OCI-LY7 (cell line): ENCODE results near the gene FBXO31.

ENCODE experiments used
- CTCF ChIP-seq: fragments of 200-600 bp; sonication (generic); conservative IDR thresholded peaks from 2 replicates; pipeline ENCODE4 v1.5.1; 2014; ENCODE audit warnings: mild to moderate bottlenecking, antibody characterized with exemption, low read length, moderate library complexity, mixed read lengths
- EZH2phosphoT487 ChIP-seq: fragments of 200-600 bp; sonication (generic); IDR thresholded peaks from 2 replicates; pipeline ENCODE4 v1.6.1; 2018; ENCODE audit warnings: low read depth, borderline replicate concordance, mild to moderate bottlenecking, mixed run types, antibody characterized with exemption, low read length, moderate library complexity, mixed read lengths

DNA sequence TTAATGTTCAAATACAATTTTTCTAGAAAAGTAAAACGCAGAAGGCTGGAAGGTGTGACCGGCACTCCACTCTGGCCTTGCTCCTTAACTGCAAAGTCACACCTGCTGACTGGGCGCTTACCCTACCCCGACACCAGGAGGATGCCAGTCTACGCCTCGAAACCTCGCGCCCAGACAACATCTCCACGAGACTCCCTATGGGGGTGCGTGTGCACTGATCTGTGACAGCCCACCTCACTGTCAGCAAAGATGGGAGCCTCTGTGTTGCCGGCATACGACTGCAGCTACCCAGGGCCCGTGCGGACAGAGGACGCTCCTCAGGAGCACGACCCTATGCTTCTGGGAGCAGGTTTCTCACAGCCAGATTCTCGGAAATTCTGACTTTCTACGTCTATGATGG, 34.6 kb upstream of the FBXO31 start:
- TF ChIP-seq CTCF (no peak), EZH2phosphoT487 (no peak)
